GM04503 (cell line): Measurements from ENCODE around the gene TAP1.
A peak's percentile ranks its signal among the peaks of the same experiment; 100 is the strongest.
"Not testable (repeated sequence)": the region's sequence is repeated elsewhere in the genome, so short reads cannot be mapped to it uniquely, and the experiment has no call there.

Experiments used
- DNase-seq: peaks from one replicate; pipeline ENCODE4 v3.0.0-alpha.2; 2012; ENCODE audit warnings: low read depth

The TAP1 gene

DNA sequence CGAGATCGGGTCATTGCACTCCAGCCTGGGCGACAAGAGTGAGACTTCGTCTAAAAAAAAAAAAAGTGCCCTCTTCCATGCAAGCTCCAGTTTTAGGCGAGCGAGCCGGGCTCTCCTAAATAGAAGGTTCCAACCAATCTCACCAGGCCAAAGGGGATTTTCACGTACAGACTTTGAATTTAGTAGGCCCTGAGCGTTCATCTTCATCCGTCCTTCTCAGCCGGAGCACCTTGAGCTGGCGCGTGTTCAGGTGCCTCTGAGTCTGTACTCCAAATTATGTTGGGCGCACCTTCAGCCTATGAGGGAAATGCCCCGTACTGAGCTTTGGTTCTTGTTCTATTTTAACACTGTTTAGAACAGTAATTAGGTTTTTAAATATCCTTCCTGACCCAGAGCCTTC lies 14.1 kb downstream of the TAP1 start:
- no peak for DNase-seq

- DNase-seq: no peak
Observed at GRCh38 chr6:32838114-32838958, 15.2 kb downstream of the TAP1 start, which contains the start of gene TAP2. Gene TAP2, minus strand, starts transcription at chr6:32838739. Its CDS starts 506 bp downstream, at chr6:32838233.

DNA sequence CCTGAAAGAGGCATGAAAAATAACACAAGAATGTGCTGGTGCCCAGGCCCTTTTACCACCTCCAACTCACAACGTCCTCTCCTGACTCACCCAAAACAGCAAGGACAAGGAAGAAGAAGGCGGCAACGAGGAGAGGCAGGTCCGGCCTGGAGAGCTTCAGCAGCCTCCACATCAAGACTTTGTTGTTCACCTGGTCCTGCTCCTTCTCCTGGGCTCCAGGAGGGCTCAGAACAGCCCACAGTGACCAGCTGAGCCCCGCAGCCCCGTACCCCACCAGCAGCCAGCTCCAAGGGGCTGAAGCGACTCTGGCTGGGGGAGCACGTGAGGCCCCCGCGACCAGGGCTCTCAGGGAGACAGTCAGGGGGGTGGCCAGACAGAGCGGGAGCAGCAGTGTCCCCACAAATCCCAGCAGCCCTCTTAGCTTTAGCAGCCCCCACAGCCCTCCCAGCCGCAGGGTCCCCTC lies 15.8 kb downstream of the TAP1 start:
- no peak for DNase-seq

- no peak for DNase-seq
Observed at GRCh38 chr6:32836873-32837272, 16.6 kb downstream of the TAP1 start.

GRCh38 chr6:32835167-32835893 lies 18.2 kb downstream of the TAP1 start:
- DNase-seq: no peak

DNA sequence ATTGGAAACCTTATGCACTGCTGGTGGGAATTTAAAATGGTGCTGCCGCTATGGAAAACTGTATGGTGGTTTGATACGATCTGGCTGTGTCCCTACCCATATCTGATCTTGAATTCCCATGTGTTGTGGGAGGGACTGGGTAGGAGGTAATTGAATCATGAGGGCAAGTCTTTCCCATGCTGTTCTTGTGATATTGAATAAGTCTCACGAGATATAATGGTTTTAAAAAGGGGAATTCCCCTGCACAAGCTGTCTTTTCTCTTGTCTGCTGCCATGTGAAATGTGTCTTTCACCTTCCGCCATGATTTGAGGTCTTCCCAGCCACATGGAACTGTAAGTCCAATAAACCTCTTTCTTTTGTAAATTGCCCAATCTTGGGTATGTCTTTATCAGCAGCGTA lies 19.8 kb downstream of the TAP1 start:
- DNase-seq: no peak

GRCh38 chr6:32832535-32832934 lies 21.0 kb downstream of the TAP1 start:
- no peak for DNase-seq

- DNase-seq: no peak
Observed at GRCh38 chr6:32830936-32831335, 22.6 kb downstream of the TAP1 start.

- DNase-seq: no peak
Observed at GRCh38 chr6:32830017-32830416, 23.5 kb downstream of the TAP1 start.

- no peak for DNase-seq
Observed at GRCh38 chr6:32829495-32829894, 24.0 kb downstream of the TAP1 start.

GRCh38 chr6:32827025-32827424 lies 26.5 kb downstream of the TAP1 start:
- DNase-seq: no peak

DNA sequence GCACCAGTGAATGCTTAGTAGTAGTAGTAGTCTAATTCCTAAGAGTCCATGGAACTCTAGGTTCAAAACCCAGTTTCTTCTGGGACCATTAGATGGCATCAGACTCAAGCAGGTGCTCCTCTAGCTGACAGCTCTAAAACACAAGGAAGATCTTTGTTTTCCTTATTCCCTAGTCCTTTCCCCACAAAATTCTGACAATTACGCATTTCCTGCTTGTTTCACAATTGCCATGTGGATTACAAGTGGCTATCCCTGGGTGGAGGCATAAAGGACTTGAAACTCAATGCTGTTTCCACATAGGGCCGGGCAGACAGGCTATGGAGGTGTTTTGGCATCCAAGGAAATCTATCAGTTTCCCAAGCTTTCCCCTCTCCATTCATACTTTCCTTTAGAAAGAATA lies 27.5 kb downstream of the TAP1 start:
- DNase-seq: peak; percentile 55

DNA sequence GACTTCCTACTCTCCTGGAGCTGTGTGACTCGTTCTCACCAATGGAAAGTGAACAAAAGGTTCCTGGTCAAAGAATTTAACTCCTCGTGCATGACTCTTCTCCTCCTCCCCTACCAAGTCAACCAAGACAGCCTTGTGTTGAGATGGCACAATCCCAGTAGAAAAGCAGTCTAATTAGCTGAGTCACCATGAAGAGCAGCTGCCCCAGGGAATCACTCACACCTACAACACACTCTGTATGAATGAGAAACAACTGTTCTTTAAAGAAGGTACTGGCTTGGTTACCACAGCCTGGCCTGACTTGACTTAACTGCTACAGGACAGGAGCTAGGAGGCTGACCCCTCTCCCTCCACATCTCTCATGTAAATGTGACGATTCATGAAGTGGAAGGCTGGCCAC lies 33.8 kb downstream of the TAP1 start:
- peak; percentile 60 for DNase-seq

DNA sequence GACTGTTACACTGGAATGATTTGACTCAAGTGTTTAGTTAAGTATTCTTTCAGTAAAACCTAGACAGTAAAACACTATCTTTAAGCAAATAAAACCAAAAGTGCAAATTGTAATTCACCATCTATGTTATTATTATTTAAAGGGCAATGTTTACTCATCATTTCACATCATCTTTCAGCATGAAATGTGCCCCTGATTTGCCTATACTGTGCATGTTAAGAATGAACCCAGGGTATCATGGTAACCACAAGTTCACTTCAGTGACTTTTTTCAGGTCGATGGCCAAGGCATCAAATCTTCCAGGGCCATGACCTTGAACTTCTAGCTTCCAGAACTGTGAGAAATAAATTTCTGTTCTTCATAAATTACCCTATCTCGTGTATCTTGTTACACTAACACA lies 34.6 kb downstream of the TAP1 start:
- DNase-seq: no peak

GRCh38 chr6:32816746-32817204 lies 36.7 kb downstream of the TAP1 start, which contains the start of gene HLA-DOB:
Gene HLA-DOB, minus strand, starts transcription at chr6:32817002. Its CDS starts 51 bp downstream, at chr6:32816951.
- DNase-seq: no peak

DNA sequence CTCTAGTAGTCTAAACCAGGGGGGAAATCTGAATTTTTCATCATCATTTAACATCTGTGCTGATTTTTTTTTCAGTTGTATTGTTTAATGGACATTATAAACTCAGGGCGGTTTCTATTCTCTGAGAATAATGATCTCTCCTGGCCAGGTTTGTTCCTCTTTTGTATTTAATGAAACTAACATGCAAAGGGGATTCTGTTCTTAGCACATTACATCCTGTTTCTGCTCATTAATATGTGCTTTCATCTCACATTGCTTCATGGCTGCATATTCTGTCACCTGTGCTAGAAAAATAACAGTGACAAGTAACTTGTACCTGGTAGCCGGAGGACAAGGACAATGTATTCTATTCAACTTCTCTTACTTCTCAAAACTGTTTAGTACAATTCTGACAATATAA lies 37.5 kb downstream of the TAP1 start:
- no peak for DNase-seq

DNA sequence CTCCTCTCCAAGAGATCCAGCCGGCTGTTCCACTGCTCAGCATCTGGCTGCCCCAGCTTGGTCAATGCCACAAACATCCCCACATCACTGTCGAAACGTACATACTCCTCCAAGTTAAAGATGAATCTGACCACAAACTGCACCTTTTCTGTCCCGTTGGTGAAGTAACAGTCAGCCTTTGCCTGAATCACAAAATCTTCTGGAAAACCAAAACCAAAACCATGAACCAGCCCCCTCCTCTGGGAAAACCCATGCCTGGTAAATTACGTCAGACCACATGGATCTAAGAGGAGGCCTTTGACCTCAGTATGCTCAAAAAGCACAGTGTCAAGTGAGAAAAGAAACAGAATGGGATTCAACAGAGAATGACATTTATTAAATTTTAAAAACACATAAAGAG lies 38.4 kb downstream of the TAP1 start:
- DNase-seq: no peak

DNA sequence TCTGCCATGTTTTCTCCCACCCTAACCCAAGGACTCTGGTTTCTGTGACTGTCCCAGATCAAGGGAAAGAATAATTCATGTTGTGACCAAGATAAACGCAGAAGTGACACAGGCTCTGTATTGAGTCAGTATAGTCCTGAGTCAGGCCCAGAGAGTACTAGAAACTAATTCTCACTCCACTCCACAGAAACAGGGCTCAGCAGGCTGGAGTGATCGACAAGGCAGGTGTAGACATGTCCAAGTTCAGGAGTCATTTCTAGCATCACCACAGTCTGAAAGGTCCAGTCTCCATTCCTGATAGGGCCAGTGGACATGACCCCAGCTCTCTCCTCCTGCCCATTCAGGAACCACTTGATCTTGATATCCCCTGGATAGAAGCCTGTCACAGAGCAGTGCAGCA lies 39.4 kb downstream of the TAP1 start:
- DNase-seq: no peak

GRCh38 chr6:32809171-32809570 lies 44.3 kb downstream of the TAP1 start:
- no peak for DNase-seq

DNA sequence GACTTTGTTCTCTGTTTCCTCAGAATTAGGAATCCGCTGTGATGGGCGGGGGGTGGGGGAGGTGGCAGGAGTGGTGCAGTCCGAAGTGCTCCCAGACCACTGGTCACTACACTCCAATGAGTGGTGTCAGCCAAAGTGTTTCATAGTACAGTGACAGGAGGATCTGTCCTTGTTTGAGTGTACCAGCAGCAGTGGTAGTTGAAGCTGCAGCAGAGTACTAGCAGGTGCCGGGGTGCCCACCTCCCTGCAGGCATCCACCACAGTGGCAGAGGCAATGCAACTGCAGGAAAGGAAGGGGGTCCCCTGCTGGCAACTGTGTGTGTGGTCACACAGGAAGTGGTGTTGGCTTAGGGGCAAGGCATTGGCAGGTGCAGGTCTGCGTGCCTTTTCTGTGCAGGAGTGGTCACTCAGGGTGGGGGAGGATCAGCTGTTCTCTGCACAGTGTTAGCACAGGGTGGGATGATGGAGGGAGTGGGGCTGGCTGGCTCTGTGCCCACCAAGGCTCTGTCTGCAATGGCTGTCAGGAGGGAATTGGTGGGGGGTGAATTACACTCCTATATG lies 46.4 kb downstream of the TAP1 start:
- DNase-seq: no peak

GRCh38 chr6:32805404-32805803 lies 48.1 kb downstream of the TAP1 start:
- not testable (repeated sequence) for DNase-seq

GRCh38 chr6:32803416-32803815 lies 50.1 kb downstream of the TAP1 start:
- DNase-seq: no peak

DNA sequence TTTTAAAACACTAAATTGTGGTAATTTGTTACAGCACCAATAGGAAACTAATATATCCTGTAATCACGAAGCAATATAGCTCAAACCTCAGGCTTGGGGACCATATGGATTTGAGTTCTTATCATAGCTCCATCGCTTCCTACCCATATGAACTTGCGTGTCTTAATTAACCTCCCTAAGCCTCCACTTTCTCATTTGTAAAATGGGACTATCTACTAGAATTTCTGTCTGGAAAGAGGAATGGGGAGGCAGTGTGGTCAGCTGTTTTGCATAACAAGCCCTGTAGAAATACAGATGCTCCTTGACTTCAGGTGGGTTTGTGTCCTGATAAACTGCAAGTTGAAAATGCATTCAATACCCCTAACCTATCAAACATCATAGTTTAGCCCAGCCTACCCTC lies 53.8 kb downstream of the TAP1 start:
- no peak for DNase-seq
